HG03520 (cell line): ENCODE results near the gene TLK2.

ENCODE experiments used
- ATAC-seq: cut with Tn5 transposase; IDR thresholded peaks from one replicate; pipeline ENCODE4 v1.9.1; 2021; ENCODE audit warnings: mild to moderate bottlenecking, moderate library complexity; ENCODE audit not compliant: unreplicated experiment

The TLK2 gene

DNA sequence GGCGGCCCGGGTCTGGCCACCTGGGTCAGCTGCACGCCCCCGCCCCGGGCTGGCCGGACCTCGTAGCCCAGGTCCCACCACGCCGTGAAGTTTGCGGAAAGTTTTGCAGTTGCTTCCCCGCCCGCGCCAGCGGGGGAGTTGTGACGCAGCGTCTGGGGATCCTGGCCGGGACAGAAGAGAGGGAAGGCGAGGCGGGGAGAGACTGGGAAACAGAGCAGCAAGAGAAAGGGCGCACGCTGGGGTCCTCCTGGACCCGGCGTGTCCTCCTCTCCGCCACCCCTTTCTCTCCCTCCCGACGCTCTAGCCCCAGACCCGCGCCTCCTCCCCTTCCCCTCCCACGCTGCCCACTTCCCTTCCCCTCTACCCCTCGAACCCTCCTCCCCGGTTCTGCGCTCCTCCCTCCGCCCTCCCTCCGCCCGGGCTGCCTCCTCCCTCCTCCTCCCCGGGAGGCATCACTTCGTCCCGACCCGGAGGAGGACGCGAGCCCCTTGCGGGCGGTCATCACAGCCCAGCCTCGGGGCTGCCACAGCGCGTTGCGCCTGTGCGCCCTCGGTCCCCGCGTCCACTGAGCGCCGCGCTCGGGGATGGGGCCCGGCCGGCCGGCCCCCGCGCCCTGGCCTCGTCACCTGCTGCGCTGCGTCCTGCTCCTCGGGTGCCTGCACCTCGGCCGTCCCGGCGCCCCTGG is 148.7 kb downstream of the TLK2 start, which contains the start of gene MRC2:
Gene MRC2 (plus strand): TSS at position 452 of the 685 bp plus-strand sequence. CDS start 133 bp downstream, at position 585.
- no peak for ATAC-seq

DNA sequence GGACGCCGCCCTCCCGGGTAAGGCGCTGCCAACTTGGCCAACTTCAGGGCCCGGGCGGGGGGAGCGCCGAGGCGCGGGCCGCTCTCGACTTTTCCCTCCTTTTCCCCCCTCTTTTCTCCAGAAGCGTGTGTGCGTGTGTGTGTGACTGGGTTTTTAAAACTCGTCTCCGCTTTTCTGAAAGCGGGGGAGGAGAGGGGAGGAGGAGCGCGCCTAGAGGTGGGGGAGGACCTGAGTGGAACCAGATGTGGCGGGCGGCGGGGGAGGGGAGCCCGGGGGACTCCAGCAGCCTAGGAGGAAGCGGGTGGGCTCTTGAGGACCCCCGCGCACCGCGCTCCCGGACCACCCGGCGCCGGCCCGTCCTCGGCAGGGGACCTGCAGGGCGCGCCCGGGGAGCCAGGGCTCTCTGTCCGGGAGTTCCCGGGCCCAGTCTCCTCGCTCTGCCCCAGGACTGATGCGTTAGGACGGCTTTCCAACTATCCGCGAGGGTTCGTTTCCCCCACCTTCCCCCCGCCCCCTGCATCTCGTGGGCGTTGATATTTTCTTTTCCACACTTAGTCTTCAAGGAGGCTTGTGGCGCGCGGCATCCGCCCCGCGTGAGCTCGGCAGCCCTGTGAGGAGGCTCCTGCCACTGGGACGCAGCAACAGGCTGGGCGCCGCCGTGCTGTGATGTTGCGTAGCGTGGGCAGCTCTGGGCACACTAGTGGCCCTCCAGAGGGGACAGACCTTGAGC is 149.4 kb downstream of the TLK2 start:
- no peak for ATAC-seq

DNA sequence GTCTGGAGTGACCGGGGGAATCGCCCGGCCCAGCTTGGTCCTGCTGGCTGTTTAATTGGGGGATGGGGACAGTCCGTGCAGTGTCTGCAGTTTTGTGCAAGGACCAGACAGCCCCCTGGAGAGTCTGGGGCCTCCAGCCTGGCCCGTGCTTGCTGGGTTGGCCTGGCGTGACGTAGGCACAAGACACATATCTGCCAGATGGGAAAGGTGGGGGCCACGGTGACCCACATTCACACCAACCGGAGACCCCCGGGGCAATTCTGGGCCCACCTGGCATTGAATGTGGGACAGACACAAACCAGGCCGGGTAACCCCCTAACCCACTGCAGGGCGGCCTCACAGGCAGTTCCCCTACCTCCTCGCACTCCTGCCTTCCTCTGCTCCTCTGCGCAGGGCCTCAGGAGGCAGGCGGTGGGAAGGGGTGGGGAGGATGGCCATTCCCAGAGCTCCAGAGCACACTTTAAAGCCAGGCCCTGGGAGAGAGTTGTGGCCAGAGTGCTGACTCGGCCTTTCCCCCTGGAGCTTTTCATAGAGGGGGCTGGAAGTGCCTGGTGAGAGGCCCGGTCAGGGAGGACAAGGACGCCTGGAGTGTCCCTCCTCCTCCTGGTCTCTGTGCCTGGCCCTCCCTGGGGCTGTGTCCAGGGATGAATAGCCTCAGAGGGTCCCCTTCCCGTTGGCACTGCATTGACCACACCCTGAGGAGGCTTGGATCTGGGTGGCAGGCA is 150.4 kb downstream of the TLK2 start:
- ATAC-seq, result no peak

DNA sequence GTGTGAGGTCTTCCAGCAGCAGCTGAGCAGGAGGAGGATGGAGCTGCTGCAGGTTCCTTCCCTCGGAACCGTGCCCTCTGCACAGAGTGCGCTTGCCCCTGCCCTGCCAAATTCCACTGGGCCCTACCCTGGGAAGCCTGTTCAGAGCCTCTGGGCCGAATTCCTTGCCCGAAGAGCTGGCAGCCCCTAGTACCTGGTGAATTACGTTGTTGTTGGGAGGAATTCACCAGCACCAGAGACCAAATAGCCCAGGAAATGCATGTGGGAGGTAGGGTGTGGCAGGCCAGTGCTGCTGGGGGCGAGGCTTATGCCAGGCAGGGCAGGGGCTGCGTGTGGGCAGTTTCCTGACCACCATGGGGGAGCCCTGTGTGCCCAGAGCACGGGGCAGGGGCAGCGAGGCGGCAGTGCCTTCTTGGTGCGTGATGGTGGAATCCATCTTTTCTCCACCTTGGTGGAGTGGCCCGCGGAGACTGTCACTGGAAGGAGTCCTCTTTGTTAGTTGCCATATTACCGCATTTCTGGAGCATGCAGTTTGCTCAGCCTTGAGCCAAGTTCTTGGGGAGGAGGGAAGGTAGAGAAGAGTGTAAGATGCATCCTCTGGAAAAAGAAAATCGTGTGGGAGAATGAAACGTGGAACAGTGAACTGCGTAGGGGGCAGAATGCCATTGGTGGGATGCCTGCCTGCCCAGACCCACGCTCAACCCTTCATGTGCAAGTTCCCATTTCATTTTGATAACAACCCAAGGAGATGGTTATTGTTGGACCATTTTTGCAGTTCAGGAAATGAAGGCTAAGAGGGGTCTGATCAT is 151.1 kb downstream of the TLK2 start:
- ATAC-seq, result no peak

DNA sequence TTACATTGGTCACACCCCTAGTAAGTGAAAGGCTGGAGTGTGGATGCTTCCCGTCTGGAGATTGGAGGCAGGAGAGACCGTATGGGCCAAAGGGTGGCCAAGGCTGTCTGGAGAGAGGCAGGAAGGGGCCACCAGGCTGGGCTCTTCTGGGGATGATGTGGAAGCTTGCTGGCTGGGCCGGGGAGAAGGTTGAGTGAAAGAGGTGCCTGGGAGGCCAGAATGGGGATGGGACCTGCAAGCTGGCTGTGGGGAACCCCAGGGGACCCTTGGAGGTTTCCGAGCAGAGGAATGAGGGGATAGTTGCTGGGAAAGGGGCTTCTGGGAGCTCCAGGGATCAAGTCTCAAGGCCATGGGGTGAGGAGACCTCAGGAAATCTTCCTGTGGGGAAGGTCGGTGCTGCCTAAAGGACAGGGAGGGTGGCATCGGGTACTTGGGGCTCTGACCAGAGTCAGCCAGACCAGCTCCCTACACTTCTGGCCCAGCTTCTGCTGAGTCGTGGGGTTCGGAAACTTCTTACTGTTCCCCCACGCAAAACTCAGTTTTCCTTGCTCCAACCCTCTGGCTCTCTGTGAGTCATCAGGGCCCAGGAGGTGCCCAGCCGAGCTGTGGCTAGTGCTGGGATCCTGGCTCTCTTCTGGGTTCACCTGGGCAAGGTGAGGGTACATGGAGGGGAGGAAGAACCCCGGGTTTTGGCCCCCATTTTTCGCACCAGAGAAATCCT is 151.9 kb downstream of the TLK2 start:
- ATAC-seq, result no peak

DNA sequence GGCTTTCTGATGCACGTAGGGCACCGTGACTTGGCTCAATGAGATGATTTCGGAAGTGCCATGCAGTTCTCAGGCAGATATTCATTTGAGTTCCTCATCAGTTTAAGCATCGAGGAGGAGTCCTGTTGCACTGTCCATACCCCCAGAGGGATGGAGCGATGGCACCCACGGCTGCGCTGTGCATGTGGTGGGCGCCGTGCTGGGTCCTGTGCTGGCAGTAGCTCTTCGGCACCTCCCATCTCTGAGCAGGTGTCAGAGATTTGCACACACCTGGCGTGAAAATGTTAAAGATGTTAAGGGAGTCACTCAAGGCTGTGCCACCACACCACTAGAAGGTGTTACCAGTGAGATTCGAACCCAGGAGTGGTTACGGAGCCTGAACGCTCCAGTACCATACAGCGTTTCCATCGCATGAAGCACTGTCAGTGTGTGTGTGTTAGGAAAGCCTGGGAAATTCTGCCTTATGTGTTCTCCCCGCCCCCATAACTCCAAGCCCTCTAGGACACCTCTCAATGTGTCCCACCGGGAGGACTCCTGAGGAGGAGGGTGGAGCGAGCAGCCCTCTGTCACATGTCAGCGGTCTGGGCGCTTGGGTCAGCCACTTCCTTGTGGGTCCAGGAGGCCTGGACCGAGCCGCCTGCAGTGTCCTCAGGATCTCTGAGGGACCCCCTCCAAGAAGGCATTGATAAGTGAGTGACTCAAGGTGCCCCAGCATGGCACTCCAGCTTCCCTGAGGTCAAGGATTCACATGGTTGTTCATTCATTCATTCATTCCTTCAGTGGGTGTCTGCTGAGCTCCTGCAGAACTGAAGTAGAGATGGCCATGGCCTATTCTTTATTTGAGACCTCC is 152.7 kb downstream of the TLK2 start:
- ATAC-seq, result no peak

DNA sequence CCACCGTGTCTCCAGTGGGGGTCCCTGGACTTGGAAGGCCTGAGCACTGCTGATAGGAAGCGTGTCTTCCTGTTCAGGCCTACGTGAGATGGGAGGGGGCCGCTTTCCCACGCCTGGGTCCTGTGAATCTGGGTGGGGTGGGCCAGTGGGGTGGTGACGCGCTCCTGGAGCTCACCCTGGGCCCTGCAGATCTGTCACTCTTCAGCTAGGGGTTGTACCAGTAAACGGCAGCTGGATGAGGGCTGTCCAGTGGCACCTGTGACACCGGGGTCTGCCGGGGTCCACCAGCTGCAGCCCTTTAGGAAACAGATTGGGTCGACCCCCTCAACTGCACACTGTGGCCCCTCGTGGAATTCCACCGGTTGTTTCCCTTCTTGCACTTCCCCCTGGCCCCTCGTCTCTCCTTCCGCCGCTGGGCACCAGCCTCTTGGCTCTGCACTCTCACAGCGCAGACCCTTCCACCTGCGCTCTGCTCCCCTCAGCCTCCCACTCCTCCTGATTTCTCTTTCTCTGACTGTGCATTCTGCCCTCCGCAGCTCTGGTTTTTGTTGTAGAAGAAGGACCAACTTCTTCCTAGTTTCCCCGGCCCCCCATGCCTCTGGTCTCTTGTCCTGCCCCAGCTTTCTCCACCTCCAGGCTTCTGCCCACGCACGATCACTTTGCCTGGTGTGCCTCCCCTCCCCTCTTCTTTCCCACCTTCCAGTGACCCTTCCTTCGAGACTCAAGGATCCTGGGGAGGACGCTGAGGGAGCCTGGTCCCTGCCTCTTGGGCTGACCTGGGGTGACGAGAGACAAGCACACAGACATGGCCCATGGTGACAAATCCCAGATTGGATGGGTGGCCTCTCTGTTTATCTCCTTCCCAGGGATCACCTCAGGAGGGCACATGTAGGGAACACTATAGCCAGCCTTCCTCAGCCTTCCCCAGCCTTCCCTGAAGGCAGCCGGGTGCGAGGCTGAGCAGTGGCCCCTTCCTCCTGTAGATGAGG is 153.6 kb downstream of the TLK2 start:
- no peak for ATAC-seq

DNA sequence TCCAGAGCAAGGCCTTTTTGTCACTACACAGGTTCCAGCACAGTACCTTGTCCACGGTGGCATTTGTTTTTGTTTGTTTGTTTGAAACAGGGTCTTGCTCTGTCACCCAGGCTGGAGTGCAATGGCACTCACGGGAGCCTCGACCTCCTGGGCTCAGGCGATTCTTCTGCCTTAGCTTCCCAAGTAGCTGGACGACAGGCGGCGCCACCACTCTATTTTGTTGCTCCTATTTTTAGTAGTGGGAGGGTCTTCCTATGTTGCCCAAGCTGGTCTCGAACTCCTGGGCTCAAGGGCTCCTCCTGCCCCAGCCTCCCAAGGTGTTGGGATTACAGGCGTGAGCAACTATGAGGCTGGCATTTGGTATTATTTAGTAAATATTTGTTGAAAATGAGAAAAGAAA is 159.2 kb downstream of the TLK2 start:
- no peak for ATAC-seq

DNA sequence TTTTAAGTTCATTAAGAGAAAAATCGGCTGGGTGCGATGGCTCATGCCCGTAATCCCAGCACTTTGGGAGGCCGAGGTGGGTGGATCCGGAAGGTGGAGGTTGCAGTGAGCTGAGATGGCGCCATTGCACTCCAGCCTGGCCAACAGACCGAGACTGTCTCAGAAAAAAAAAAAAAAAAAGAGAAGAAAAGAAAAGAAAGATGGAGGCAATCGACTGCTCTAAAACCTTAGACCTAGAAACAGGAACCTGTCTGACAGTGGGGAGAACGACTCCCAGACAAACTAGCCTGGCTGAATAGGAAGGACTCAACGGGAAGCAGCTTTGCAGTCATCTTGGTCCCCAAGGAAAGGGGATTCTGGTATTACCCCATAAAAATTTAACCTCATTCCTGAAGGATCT is 162.5 kb downstream of the TLK2 start:
- ATAC-seq, result no peak

DNA sequence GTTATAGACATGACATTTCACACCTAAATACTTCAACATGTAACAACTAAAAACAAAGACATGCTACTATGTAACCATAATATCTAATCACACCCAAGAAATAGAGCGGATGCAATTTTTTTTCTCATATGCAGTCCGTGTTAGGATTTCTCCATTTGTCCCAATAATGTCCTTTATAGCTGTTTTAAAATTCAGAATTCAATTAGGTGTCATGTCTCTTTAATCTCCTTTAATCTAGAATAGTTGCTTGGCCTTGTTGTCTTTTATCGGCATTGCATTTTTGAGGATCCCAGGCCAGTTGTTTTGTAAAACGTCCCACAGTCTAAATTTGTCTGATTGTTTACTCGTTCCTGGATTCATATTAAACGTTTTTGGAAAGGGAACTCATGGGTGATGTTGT is 163.3 kb downstream of the TLK2 start:
- no peak for ATAC-seq

DNA sequence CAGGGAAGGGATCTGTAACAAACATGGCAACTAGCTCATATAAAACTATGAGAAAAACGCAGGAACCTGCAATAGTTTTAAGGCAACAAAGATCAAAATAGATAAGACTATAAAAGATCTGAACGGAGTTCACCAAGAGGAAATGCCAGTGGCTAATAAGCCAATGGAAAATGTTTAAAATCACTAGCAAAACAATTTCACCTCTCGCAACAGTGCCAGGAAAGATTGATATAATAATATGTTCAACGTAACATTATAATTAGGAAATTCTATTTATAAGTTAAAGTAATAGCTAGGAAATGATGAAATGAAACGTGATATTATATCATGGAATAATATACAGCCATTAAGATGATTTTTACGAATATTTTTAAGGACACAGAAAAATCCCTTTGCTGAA is 164.9 kb downstream of the TLK2 start:
- no peak for ATAC-seq

DNA sequence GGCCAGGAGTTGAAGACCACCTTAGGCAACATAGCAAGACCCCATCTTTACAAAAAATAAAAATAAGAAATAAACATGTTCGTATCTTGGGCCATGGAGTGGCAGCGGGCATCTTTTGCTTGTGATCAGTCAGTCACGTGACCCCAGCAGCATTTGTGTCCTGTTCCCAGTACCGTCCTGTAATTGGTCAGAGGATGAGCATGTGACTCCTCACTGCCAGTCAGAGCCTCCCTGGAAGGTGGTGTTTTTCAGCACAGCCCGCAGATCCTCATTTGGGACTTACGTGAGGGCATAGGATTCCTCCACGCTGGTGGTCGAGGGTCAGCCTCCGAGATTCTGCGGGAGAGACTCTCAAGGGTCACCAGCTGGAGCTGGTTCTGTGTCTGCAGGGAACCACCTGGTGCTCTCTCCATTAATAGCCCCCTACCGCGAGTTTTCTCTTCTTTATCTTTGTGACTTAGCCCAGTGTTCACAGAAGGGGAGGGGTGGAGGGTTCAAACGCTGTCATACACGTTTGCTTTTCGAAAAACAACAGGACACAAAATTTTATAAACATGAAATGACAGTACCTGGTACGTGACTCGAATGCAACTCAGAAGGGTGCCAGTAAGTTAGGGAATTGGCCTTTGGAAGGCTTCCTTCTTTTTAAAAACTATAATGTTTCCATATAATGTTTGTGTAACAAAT is 166.0 kb downstream of the TLK2 start:
- ATAC-seq, result no peak

DNA sequence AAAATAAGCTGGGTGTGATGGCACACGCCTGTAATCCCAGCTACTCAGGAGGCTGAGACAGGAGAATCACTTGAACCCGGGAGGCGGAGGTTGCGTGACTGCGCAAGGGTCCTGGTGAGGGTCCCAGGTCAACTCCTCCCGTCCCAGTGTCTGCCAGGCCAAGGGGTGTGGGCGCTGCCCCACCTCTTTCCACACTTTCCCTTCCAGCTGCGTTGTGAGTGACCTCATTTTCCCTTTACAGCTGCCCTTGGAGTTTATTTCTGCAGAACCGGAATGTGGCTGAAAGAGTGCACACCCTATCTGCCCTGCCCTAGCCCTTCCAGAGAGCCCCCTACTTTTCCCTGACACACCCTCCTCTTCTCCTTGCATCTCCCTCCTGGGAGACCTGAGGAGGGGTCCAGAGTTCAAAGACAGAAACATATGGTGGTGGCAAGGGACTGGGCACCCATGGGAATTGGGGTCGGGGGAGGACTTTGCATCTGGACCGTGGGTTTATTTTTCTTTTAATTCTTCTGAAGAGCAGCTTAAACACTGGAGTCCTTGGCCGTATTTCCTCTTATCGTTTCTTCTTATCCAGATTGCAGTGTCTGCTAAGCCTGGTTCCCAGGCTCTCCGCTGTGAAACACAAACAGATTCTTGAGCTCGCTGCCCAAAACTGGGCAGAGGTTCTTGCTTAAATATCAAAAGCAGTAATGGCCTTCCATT is 169.8 kb downstream of the TLK2 start:
- ATAC-seq, result no peak

DNA sequence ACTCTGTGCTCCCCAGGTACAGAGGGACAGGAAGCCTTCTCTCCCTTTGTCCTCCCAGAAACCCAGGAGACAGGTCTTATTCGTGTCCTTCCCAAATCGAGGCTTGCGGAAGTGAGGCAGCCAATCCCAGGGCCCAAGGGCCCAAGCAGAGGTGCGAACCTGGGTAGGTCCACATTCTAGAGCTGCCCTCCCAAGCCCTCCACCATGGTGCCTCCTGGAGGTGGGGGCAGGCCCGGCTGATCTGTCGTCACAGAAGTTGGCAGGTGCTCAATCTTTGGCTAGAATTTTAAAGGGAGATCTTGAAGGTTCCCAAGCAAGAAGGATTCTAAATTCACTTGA is 170.3 kb downstream of the TLK2 start:
- no peak for ATAC-seq

DNA sequence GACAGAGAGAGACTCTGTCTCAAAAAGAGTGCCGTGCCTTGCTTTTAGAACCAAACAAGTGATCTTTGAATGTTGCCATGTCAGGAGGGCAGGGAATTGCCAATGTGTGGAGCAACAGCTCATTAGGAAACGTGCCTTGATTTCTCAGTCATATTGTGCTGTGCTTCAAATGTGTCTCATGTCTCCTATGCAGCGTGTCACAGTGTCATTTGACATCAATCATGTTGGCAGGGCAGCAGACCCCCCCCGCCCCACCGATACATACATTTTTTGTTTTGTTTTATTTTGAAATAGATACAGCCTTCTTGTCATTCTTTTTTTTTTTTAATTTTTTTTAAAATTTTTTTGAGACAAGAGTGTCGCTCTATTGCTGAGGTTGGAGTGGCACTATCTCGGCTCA is 170.9 kb downstream of the TLK2 start:
- ATAC-seq, result no peak

DNA sequence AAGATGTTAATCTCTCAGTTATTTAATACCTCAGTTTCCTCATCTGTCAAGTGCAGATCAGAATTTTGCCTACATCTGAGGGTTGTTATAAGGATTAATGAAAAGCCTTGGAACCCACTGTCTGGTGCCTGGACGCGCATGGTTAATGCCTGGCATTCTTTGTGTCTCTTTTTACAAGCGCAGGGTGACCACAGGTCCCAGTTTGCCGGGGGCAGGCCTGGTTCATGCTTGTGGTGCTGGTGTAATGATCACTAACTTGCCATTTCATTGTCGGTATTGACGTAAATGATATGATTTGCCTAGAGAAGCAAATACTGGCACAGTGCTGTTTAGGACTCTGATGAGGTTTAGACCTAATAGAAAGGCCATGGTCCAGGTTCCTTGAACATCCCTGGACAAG is 172.0 kb downstream of the TLK2 start:
- no peak for ATAC-seq

DNA sequence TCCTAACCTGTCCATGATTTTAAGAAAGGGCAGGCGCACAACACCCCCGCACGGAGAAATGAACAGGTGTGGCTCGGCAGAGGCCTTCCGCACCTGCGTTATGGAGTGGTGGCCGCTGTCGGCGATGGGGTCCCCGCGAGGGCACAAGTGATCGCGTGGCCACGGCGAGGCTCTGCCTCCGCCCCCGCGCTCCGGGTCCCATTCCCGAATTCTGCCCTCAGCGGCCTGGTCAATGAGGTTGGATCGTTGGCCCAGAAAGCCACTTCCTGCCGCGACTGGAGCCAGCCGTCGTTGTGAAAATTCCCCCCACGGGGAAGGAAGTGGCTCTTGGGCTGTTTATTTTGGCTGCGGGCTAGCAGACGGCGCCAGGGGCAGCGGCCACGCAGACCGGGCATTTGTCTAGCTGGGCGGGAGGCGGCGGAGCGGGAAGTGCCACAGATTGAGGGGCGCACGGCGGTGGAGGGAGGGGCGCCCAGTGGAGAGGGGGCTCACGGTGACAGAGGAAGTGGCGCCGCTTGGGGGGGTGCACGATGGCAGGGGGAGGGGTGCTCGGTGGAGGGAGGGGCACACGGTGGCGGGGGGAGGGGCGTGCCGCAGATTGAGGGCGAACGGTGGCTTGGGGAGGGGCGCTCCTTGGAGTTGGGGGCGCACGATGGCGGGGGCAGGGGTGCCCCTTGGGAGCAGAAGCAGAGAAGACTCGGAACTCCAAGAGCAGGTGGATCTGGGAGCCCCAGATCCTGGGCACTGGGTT is 173.8 kb downstream of the TLK2 start:
- no peak for ATAC-seq
